ENCODE measurements around the gene HSPB3.

DNA sequence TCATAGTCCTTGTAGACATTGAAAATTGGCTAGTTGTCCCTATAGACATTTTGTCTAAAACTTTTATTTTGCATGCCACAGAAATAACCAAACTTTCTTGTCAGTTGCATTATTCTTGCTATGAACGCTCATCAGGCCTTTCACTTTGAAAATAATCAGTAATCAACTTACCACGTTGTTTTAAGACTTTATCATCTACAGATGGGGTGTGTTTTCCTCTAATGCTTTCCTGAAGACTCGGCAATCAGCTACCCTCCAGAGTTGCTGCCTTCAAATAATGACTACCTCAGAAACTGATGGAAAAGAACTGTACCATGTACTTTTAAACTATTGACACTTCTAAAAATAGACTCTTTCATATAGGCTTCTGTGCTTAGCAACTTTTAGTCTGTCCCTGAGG, 33.5 kb upstream of the HSPB3 start:
- TF ChIP-seq BACH2 (CRISPR knock-in tag; IDR thresholded peaks at IDR 0.05; ENCODE audit: borderline replicate concordance) (no peak), RARB (CRISPR knock-in tag; IDR thresholded peaks at IDR 0.05) (no peak), OSR1 (CRISPR knock-in tag; IDR thresholded peaks at IDR 0.05) (no peak)

Data from SK-N-SH treated with all-trans-retinoic acid at 6 μM for 48 hours (cell line).